HG03139 (cell line): ENCODE results near the gene C10orf143.

Experiments used
- ATAC-seq: cut with Tn5 transposase; IDR thresholded peaks from one replicate; pipeline ENCODE4 v1.9.1; 2021; ENCODE audit not compliant: unreplicated experiment

The C10orf143 gene

GRCh38 chr10:130054021-130054420, 56.6 kb downstream of the C10orf143 start:
- no peak for ATAC-seq

GRCh38 chr10:130053561-130053960, 57.1 kb downstream of the C10orf143 start:
- ATAC-seq = no peak

GRCh38 chr10:130052193-130052592, 58.4 kb downstream of the C10orf143 start:
- no peak for ATAC-seq

GRCh38 chr10:130050721-130051120, 59.9 kb downstream of the C10orf143 start:
- ATAC-seq = no peak

GRCh38 chr10:130049987-130050386, 60.6 kb downstream of the C10orf143 start:
- ATAC-seq = no peak

- no peak for ATAC-seq
These were observed 61.4 kb downstream of the C10orf143 start for GRCh38 chr10:130049244-130049643.

- ATAC-seq = no peak
These were observed 62.5 kb downstream of the C10orf143 start for GRCh38 chr10:130048081-130048480.

- no peak for ATAC-seq
These were observed 63.3 kb downstream of the C10orf143 start for GRCh38 chr10:130047336-130047735.

GRCh38 chr10:130046591-130046990, 64.0 kb downstream of the C10orf143 start:
- no peak for ATAC-seq

GRCh38 chr10:130045801-130046321, 64.8 kb downstream of the C10orf143 start:
- ATAC-seq = no peak

GRCh38 chr10:130045091-130045652, 65.5 kb downstream of the C10orf143 start:
- ATAC-seq = no peak

GRCh38 chr10:130044067-130045061, 66.3 kb downstream of the C10orf143 start:
- ATAC-seq = no peak

- no peak for ATAC-seq
These were observed 67.1 kb downstream of the C10orf143 start for GRCh38 chr10:130043491-130043890.

GRCh38 chr10:130042381-130042780, 68.2 kb downstream of the C10orf143 start:
- ATAC-seq = no peak

GRCh38 chr10:130041451-130042371, 68.9 kb downstream of the C10orf143 start:
- ATAC-seq = no peak

- ATAC-seq = no peak
These were observed 69.8 kb downstream of the C10orf143 start for GRCh38 chr10:130040817-130041330.

GRCh38 chr10:130040351-130040750, 70.3 kb downstream of the C10orf143 start:
- no peak for ATAC-seq

- ATAC-seq = no peak
These were observed 71.5 kb downstream of the C10orf143 start for GRCh38 chr10:130039141-130039540.

- no peak for ATAC-seq
These were observed 72.0 kb downstream of the C10orf143 start for GRCh38 chr10:130038611-130039109.

GRCh38 chr10:130038019-130038555, 72.5 kb downstream of the C10orf143 start:
- ATAC-seq = no peak
